GM18502 (cell line): ENCODE results near the gene EPHB4.
"Not testable (repeated sequence)": the region's sequence is repeated elsewhere in the genome, so short reads cannot be mapped to it uniquely, and the experiment has no call there.

Experiments used
- ATAC-seq: cut with Tn5 transposase; IDR thresholded peaks from one replicate; pipeline ENCODE4 v1.9.1; 2021; ENCODE audit warnings: mild to moderate bottlenecking; ENCODE audit not compliant: unreplicated experiment, poor library complexity

EPHB4 gene

DNA sequence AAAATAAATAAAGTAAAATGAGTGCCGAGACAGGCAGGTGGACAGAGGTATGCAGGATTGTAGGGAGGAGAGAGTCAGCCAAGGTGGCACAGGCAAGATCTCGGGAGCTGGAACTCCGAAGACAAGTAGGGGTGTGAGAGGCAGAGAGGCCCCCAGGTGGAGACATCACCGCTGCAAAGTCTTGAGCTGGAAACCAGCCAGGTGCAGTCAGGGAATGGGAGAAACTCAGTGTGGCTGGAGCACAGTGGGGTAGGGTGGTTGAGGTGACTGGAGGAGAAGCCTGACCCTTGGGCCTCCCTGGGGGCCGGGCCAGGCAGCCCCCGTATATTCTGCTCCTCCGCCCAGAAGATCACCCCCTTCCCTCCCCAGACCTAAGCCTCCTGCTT lies 4.2 kb downstream of the EPHB4 start:
- ATAC-seq: no peak

GRCh38 chr7:100822236-100823139 lies 4.8 kb downstream of the EPHB4 start:
- ATAC-seq: no peak

- ATAC-seq: no peak
These were observed 7.7 kb downstream of the EPHB4 start for GRCh38 chr7:100819586-100819985.

- ATAC-seq: no peak
These were observed 8.5 kb downstream of the EPHB4 start for GRCh38 chr7:100818825-100819224.

DNA sequence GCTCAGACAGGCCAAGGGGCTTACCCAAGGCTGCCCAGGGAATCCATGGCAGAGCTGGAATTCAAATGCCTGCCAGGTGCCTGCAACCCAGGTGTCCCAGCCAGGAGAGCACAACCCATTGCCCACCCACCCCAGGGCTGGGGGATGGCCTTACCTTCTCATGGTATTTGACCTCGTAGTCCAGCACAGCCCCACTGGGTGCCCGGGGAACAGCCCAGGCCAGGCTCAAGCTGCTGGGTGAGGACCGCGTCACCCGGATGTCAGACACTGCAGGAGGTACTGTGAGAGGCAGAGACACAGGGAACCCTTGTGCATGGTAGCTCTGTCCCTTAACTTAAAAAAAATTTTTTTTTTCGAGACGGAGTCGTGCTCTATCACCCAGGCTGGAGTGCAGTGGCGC lies 9.0 kb downstream of the EPHB4 start:
- ATAC-seq: no peak

DNA sequence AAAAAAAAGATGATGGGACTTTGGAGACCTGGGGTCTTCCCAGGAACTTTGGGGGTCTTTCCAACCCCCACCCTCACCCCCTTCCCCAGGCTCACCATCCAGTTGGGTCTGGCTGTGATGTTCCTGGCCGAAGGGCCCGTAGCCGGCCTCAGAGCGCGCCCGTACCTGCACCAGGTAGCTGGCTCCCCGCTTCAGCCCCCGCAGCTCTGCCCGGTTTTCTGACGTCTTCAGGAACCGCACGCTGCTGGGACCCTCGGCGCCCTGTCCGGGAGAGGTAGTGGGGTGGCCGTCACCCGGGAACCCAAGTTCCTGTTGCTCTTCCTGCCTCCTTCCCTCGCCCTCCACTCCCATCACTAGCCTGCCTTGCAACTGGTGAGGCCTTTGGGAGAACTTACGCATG lies 10.2 kb downstream of the EPHB4 start:
- no peak for ATAC-seq

- not testable (repeated sequence) for ATAC-seq
These were observed 10.8 kb downstream of the EPHB4 start for GRCh38 chr7:100816515-100816914.

- ATAC-seq: no peak
These were observed 14.6 kb downstream of the EPHB4 start for GRCh38 chr7:100812729-100813128.

GRCh38 chr7:100811480-100811879 lies 15.8 kb downstream of the EPHB4 start:
- no peak for ATAC-seq

GRCh38 chr7:100808354-100808875 lies 18.9 kb downstream of the EPHB4 start:
- no peak for ATAC-seq

GRCh38 chr7:100806883-100807282 lies 20.4 kb downstream of the EPHB4 start:
- ATAC-seq: not testable (repeated sequence)

DNA sequence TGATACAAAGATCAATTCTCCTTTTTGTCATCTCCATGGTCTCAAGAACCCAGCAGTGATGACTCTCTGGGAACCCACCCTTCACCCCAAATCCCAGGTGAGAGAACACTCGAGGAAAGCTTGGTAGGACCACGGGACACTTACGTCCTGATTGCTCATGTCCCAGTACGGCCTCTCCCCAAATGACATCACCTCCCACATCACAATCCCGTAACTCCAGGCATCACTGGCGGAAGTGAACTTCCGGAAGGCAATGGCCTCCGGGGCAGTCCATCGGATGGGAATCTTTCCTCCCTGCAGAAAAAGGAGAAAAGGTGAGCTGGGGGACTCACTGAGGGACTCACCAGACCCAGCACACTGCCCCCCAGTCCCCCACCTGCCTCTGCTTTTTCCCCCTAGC lies 21.0 kb downstream of the EPHB4 start:
- ATAC-seq: no peak

- ATAC-seq: no peak
These were observed 22.5 kb downstream of the EPHB4 start for GRCh38 chr7:100804681-100805431.

DNA sequence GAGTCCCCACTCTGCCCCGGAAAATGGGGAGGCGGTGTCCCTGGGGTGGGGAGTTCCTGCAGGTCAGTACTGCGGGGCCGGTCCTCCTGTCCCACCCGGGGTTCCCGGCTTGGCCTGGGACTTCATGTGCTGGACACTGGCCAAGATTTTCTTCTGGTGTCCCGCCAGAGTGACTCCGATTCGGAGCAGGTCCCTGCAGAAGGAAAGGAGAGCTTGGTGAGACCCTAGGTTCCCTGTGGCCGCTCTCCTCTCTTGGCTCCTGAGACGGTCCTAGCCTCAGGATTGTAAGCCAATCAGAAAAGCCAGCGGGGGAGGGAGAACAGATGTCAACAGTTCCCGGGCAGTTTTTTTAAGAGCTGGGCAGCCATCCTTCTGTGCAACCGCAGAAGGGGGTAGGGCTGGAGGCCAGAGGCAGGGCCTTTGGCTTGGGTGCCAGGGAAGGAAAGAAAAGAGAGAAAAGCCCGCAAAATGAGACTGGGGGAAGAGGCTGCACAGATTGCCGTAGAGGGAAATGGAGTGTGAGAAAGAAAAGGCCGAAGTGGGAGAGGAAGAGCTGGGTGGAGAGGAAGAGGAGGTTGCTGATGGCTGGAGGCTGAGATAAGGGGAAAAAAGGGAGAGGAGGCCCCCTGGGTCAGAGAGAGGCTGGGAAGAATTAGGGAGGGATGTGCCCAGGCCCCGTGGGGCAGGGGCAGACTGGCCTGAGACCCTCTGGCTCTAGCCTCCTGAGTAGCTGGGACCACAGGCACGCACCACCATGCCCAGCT lies 23.7 kb downstream of the EPHB4 start:
- peak; percentile 97 for ATAC-seq

GRCh38 chr7:100802951-100803350 lies 24.4 kb downstream of the EPHB4 start:
- no peak for ATAC-seq

- ATAC-seq: no peak
These were observed 25.3 kb downstream of the EPHB4 start for GRCh38 chr7:100801833-100802568.

- ATAC-seq: no peak
These were observed 28.1 kb downstream of the EPHB4 start for GRCh38 chr7:100799037-100799896.

DNA sequence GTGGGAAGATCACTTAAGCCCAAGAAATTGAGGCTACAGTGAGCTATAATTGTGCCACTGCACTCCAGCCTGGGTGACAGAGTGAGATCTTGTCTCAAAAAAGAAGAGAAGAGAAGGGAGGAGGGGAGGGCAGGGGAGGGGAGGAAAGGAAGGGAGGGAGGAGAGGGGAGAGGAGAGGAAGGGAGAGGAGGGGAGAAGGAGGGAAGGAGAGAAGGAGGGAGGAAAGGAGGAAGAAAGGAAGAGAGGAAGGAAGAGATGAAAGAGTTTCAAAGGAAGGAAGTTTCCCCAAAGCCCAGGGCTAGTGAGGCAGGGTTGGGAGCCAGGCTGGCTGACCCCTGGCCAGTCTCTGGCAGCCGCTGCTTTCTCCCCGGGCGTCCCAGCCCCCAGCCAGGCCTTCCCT lies 32.6 kb downstream of the EPHB4 start:
- ATAC-seq: no peak
